ENCODE measurements around the gene MUSTN1. TPM values are rescaled to one million over a fixed set of nuclear protein-coding genes. Genes with fewer than 3 reads are reported as not detected.

Gene MUSTN1
- total and polyA plus RNA-seq, 4 donors = 0.65 to 189 (median 9.3) TPM

DNA sequence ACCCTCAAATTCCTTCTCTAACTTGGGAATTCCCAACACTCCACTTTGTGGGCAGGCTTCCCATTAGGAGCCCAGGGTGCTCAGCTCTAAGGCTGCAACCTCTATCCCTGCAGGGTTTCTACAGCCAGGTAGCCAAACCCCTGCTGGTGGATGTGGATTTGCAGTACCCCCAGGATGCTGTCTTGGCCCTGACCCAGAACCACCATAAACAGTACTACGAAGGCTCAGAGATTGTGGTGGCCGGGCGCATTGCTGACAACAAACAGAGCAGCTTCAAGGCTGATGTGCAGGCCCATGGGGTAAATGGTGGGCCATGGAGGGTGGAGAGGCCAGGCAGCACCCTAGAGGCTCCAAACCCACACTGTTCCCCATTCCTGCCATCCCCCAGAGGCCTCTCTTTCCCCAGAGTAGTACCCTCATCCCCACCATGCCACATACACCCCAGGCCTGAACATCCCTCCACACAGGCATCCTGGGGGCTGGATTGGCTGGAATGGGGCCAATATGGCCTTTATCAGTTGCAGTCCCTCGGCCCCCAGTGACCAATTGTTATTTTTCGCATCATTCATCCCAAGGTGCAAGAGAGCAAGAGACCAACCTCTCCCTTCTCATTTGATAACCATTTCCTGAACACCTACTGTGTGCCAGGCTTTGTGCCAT lies 49.8 kb downstream of the MUSTN1 start:
- DNase-seq (ENCODE audit: low read depth in 4 of 6, low spot score in 6 of 6) = no peak
- Histone ChIP-seq H3K4me1 (ENCODE audit: control insufficient read depth, insufficient read depth, low read length) (no peaks in the 10 kb centered on the region), H3K36me3 (ENCODE audit: control insufficient read depth, insufficient read depth, low read length) (no peaks in the 10 kb centered on the region), H3K27ac (ENCODE audit: low read depth, low read length) (no peak overlapping the region), H3K4me3 (ENCODE audit: low read depth, low read length) (no peak overlapping the region), H3K9me3 (ENCODE audit: control insufficient read depth, insufficient read depth, low read length) (no peaks in the 10 kb centered on the region), H3K27me3 (ENCODE audit: control insufficient read depth, insufficient read depth, low read length) (peaks cover 2% of the 10 kb centered on the region)
- 100% methylated on average over 1 of the region's 5 CpGs for WGBS (ENCODE audit: insufficient coverage)

- WGBS (ENCODE audit: insufficient coverage) = 84% methylated on average over 18 of the region's 18 CpGs
- Histone ChIP-seq H3K9me3 (ENCODE audit: control insufficient read depth, insufficient read depth, low read length) (no peaks in the 10 kb centered on the region), H3K27ac (ENCODE audit: low read depth, low read length) (no peak overlapping the region), H3K4me1 (ENCODE audit: control insufficient read depth, insufficient read depth, low read length) (no peaks in the 10 kb centered on the region), H3K4me3 (ENCODE audit: low read depth, low read length) (no peak overlapping the region), H3K27me3 (ENCODE audit: control insufficient read depth, insufficient read depth, low read length) (peaks cover 2% of the 10 kb centered on the region), H3K36me3 (ENCODE audit: control insufficient read depth, insufficient read depth, low read length) (no peaks in the 10 kb centered on the region)
- no peak for DNase-seq (ENCODE audit: low read depth in 4 of 6, low spot score in 6 of 6)
Observed at GRCh38 chr3:52784021-52784621, 50.7 kb downstream of the MUSTN1 start.

DNA sequence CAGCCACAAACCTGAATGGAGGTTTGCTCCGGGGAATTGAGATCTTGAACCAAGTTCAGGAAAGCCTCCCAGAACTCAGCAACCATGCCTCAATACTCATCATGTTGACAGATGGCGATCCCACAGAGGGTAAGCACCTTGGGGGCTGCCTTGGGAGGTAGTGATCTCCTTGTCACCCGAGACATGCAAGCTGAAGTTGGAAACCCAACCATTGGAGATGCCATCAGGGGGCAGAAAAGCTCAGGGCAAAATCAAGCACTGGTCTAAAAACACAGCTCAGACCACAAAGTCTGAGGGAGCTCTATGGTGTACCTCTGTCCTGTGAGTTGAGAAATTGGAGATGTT lies 51.6 kb downstream of the MUSTN1 start:
- no peaks in the 10 kb centered on the region for H3K9me3 ChIP-seq (ENCODE audit: control insufficient read depth, insufficient read depth, low read length)
- WGBS (ENCODE audit: insufficient coverage) = 70% methylated on average over 2 of the region's 3 CpGs
- H3K4me1 ChIP-seq (ENCODE audit: control insufficient read depth, insufficient read depth, low read length) = no peaks in the 10 kb centered on the region
- no peak overlapping the region for H3K27ac ChIP-seq (ENCODE audit: low read depth, low read length)
- no peak overlapping the region for H3K4me3 ChIP-seq (ENCODE audit: low read depth, low read length)
- H3K27me3 ChIP-seq (ENCODE audit: control insufficient read depth, insufficient read depth, low read length) = peaks cover 2% of the 10 kb centered on the region
- no peaks in the 10 kb centered on the region for H3K36me3 ChIP-seq (ENCODE audit: control insufficient read depth, insufficient read depth, low read length)
- DNase-seq (ENCODE audit: low read depth in 4 of 6, low spot score in 6 of 6) = no peak

Small RNAs within 50 kb of the gene (small RNA-seq; reads per million reads assigned to genes)
- gene MIR8064 (ENCODE audit: low replicate concordance) (not detected), gene MUSTN1 (ENCODE audit: low replicate concordance) (not detected)

Other genes with a start within 250 kb of the MUSTN1 start
- 100 to 1,000 TPM in 1 of 2 donors, 10 to 100 TPM in 1; 71.9 to 105 TPM for gene PBRM1, start 149.1 kb downstream of the MUSTN1 start, total RNA-seq
- gene PBRM1, start 149.1 kb downstream of the MUSTN1 start, polyA plus RNA-seq (ENCODE audit: insufficient read length in 2 of 2) = 10 to 100 TPM; 35.9 to 46.9 TPM
- 10 to 100 TPM; 63.7 to 74.7 TPM for gene GNL3, start 149.0 kb downstream of the MUSTN1 start, total RNA-seq
- gene GNL3, start 149.0 kb downstream of the MUSTN1 start, polyA plus RNA-seq (ENCODE audit: insufficient read length in 2 of 2) = 10 to 100 TPM; 65.0 to 75.6 TPM
- gene GLT8D1, start 129.2 kb downstream of the MUSTN1 start, total RNA-seq = 100 to 1,000 TPM in 1 of 2 donors, 10 to 100 TPM in 1; 96.0 to 114 TPM
- gene GLT8D1, start 129.2 kb downstream of the MUSTN1 start, polyA plus RNA-seq (ENCODE audit: insufficient read length in 2 of 2) = 100 to 1,000 TPM; 102 to 104 TPM
- gene SPCS1, start 128.9 kb downstream of the MUSTN1 start, total RNA-seq = 10 to 100 TPM; 56.0 to 82.0 TPM
- 100 to 1,000 TPM; 148 to 150 TPM for gene SPCS1, start 128.9 kb downstream of the MUSTN1 start, polyA plus RNA-seq (ENCODE audit: insufficient read length in 2 of 2)
- gene NEK4, start 64.1 kb downstream of the MUSTN1 start, total RNA-seq = 10 to 100 TPM; 41.4 to 47.3 TPM
- gene NEK4, start 64.1 kb downstream of the MUSTN1 start, polyA plus RNA-seq (ENCODE audit: insufficient read length in 2 of 2) = 10 to 100 TPM; 30.8 to 35.4 TPM
- under 1 TPM in 1 of 2 donors, not detected in 1; 0.44 TPM for gene ITIH1, start 57.4 kb downstream of the MUSTN1 start, total RNA-seq
- gene ITIH1, start 57.4 kb downstream of the MUSTN1 start, polyA plus RNA-seq (ENCODE audit: insufficient read length in 2 of 2) = under 1 TPM in 1 of 2 donors, not detected in 1; 0.15 TPM
- 1 to 10 TPM; 2.0 to 4.0 TPM for gene ITIH3, start 40.2 kb downstream of the MUSTN1 start, total RNA-seq
- 1 to 10 TPM in 1 of 2 donors, under 1 TPM in 1; 0.92 to 6.2 TPM for gene ITIH3, start 40.2 kb downstream of the MUSTN1 start, polyA plus RNA-seq (ENCODE audit: insufficient read length in 2 of 2)
- gene ITIH4, start 4.3 kb downstream of the MUSTN1 start, total RNA-seq = 10 to 100 TPM; 11.2 to 41.9 TPM
- gene ITIH4, start 4.3 kb downstream of the MUSTN1 start, polyA plus RNA-seq (ENCODE audit: insufficient read length in 2 of 2) = 10 to 100 TPM in 1 of 2 donors, 1 to 10 TPM in 1; 6.4 to 28.9 TPM
- 10 to 100 TPM; 16.3 to 65.6 TPM for gene STIMATE, start 62.5 kb upstream of the MUSTN1 start, total RNA-seq
- 10 to 100 TPM; 20.4 to 24.0 TPM for gene STIMATE, start 62.5 kb upstream of the MUSTN1 start, polyA plus RNA-seq (ENCODE audit: insufficient read length in 2 of 2)
- gene SFMBT1, start 211.1 kb upstream of the MUSTN1 start, total RNA-seq = 10 to 100 TPM; 14.9 to 16.9 TPM
- gene SFMBT1, start 211.1 kb upstream of the MUSTN1 start, polyA plus RNA-seq (ENCODE audit: insufficient read length in 2 of 2) = 10 to 100 TPM; 10.0 to 10.9 TPM